Measurements from ENCODE around the gene TROAP.

Gene TROAP

GRCh38 chr12:49364989-49365388 is 41.9 kb downstream of the TROAP start:
- Histone ChIP-seq H4K20me1 (peaks cover 0 to 16% (median 5%) of the 10 kb centered on the region in 11 experiments; a peak in 6 of 22 replicates), H3K27ac (no peak overlapping the region), H3K9me3 (replicated peaks in 1 of 11) (no peaks in the 10 kb centered on the region), H3K9ac (no peak overlapping the region), H3K4me2 (peak overlapping the region in 8 of 11 experiments; percentile 81 to 97 (median 84); a peak in 14 of 22 replicates), H3K4me3 (no peak overlapping the region), H3K4me1 (peaks cover 31 to 44% (median 38%) of the 10 kb centered on the region in 10 experiments), H3K36me3 (no peaks in the 10 kb centered on the region), H3K27me3 (no peaks in the 10 kb centered on the region)
- TF ChIP-seq Cebpa-rat (IDR thresholded peaks at IDR 0.05): 0 out of 22 replicates have a peak, but pooled peaks of 1 of the 11 experiments have one; percentile 18

GRCh38 chr12:49365542-49365941 is 42.5 kb downstream of the TROAP start:
- Histone ChIP-seq H3K4me1 (peaks cover 34 to 49% (median 43%) of the 10 kb centered on the region in 10 experiments), H3K27ac (peak overlapping the region in 3 of 11 experiments; percentile 98 to 99 (median 99); a peak in 3 of 22 replicates), H3K4me3 (peak overlapping the region in 7 of 10 experiments; percentile 74 to 94 (median 81); a peak in 8 of 20 replicates), H3K27me3 (no peaks in the 10 kb centered on the region), H3K9ac (peak overlapping the region in 8 of 11 experiments; percentile 97 to 99 (median 98); a peak in 10 of 22 replicates), H3K9me3 (replicated peaks in 1 of 11) (no peaks in the 10 kb centered on the region), H4K20me1 (peaks cover 0 to 22% (median 7%) of the 10 kb centered on the region in 11 experiments; a peak in 10 of 22 replicates), H3K36me3 (peaks cover 0 to 1% (median 0%) of the 10 kb centered on the region in 11 experiments; a peak in 3 of 22 replicates), H3K4me2 (peak overlapping the region; percentile 81 to 97 (median 85))
- TF ChIP-seq Cebpa-rat (IDR thresholded peaks at IDR 0.05): no peak

- Histone ChIP-seq H3K4me2 (peak overlapping the region; percentile 81 to 97 (median 85)), H3K27ac (peak overlapping the region; percentile 88 to 99 (median 98)), H3K36me3 (peaks cover 0 to 7% (median 5%) of the 10 kb centered on the region in 11 experiments; a peak in 6 of 22 replicates), H4K20me1 (peaks cover 0 to 28% (median 13%) of the 10 kb centered on the region in 11 experiments; a peak in 10 of 22 replicates), H3K9ac (peak overlapping the region; percentile 94 to 99 (median 98)), H3K27me3 (no peaks in the 10 kb centered on the region), H3K9me3 (replicated peaks in 1 of 11) (no peaks in the 10 kb centered on the region), H3K4me3 (peak overlapping the region; percentile 74 to 94 (median 86)), H3K4me1 (peaks cover 34 to 50% (median 45%) of the 10 kb centered on the region in 10 experiments)
- TF ChIP-seq Cebpa-rat (IDR thresholded peaks at IDR 0.05): no peak
These were observed 43.1 kb downstream of the TROAP start for GRCh38 chr12:49366096-49366651.

GRCh38 chr12:49366652-49367380 is 43.8 kb downstream of the TROAP start:
- Histone ChIP-seq H3K4me2 (peak overlapping the region; percentile 81 to 97 (median 85)), H3K27ac (peak overlapping the region; percentile 88 to 99 (median 98)), H3K4me1 (peaks cover 34 to 50% (median 45%) of the 10 kb centered on the region in 10 experiments), H4K20me1 (peaks cover 0 to 34% (median 13%) of the 10 kb centered on the region in 11 experiments; a peak in 13 of 22 replicates), H3K36me3 (peaks cover 0 to 12% (median 8%) of the 10 kb centered on the region in 11 experiments; a peak in 10 of 22 replicates), H3K27me3 (no peaks in the 10 kb centered on the region), H3K9me3 (replicated peaks in 1 of 11) (no peaks in the 10 kb centered on the region), H3K4me3 (peak overlapping the region; percentile 74 to 94 (median 86)), H3K9ac (peak overlapping the region; percentile 94 to 99 (median 98))
- TF ChIP-seq Cebpa-rat (IDR thresholded peaks at IDR 0.05): no peak

GRCh38 chr12:49367381-49368239 is 44.6 kb downstream of the TROAP start, which contains the start of gene SPATS2:
Gene SPATS2 (plus strand): TSS chr12:49367462. CDS start chr12:49461013, 93,551 bp downstream.
- no peaks in the 10 kb centered on the region for H3K9me3 ChIP-seq (replicated peaks in 1 of 11)
- H3K27me3 ChIP-seq: no peaks in the 10 kb centered on the region
- H4K20me1 ChIP-seq: peaks cover 0 to 38% (median 15%) of the 10 kb centered on the region in 11 experiments; a peak in 13 of 22 replicates
- peak within 1 kb of the TSS; percentile 94 to 99 (median 98) for H3K9ac ChIP-seq
- H3K27ac ChIP-seq: peak within 1 kb of the TSS; percentile 88 to 99 (median 98)
- peak within 1 kb of the TSS; percentile 82 to 97 (median 89) for H3K4me2 ChIP-seq
- peak within 1 kb of the TSS; percentile 74 to 94 (median 86) for H3K4me3 ChIP-seq
- no peak for TF ChIP-seq Cebpa-rat (IDR thresholded peaks at IDR 0.05)
- peaks cover 0 to 20% (median 13%) of the 10 kb centered on the region in 11 experiments; a peak in 15 of 22 replicates for H3K36me3 ChIP-seq
- peaks cover 34 to 50% (median 45%) of the 10 kb centered on the region in 10 experiments for H3K4me1 ChIP-seq

- peak overlapping the region; percentile 94 to 99 (median 98) for H3K9ac ChIP-seq
- TF ChIP-seq Cebpa-rat (IDR thresholded peaks at IDR 0.05): no peak
- H3K27me3 ChIP-seq: no peaks in the 10 kb centered on the region
- peaks cover 0 to 45% (median 15%) of the 10 kb centered on the region in 11 experiments; a peak in 13 of 22 replicates for H4K20me1 ChIP-seq
- peak overlapping the region in 10 of 11 experiments; percentile 96 to 99 (median 98); a peak in 19 of 22 replicates for H3K27ac ChIP-seq
- H3K4me1 ChIP-seq: peaks cover 34 to 50% (median 45%) of the 10 kb centered on the region in 10 experiments
- H3K9me3 ChIP-seq (replicated peaks in 1 of 11): no peaks in the 10 kb centered on the region
- H3K4me3 ChIP-seq: peak overlapping the region; percentile 74 to 94 (median 86)
- peaks cover 0 to 26% (median 17%) of the 10 kb centered on the region in 11 experiments; a peak in 18 of 22 replicates for H3K36me3 ChIP-seq
- H3K4me2 ChIP-seq: peak overlapping the region; percentile 75 to 97 (median 83)
These were observed 45.2 kb downstream of the TROAP start for GRCh38 chr12:49368240-49368600.

- Histone ChIP-seq H3K36me3 (peaks cover 0 to 40% (median 31%) of the 10 kb centered on the region in 11 experiments; a peak in 20 of 22 replicates), H3K9me3 (replicated peaks in 1 of 11) (no peaks in the 10 kb centered on the region), H3K4me3 (peak overlapping the region in 1 of 10 experiments; percentile 2; a peak in 2 of 20 replicates), H3K9ac (peak overlapping the region in 4 of 11 experiments; percentile 8 to 99 (median 14); a peak in 2 of 22 replicates), H3K27ac (peak overlapping the region in 5 of 11 experiments; percentile 0 to 98 (median 11); a peak in 4 of 22 replicates), H3K4me1 (peaks cover 34 to 52% (median 48%) of the 10 kb centered on the region in 10 experiments), H3K27me3 (no peaks in the 10 kb centered on the region), H3K4me2 (peak overlapping the region; percentile 75 to 97 (median 83)), H4K20me1 (peaks cover 0 to 58% (median 20%) of the 10 kb centered on the region in 11 experiments; a peak in 15 of 22 replicates)
- TF ChIP-seq Cebpa-rat (IDR thresholded peaks at IDR 0.05): no peak
These were observed 46.5 kb downstream of the TROAP start for GRCh38 chr12:49369411-49370145.
